ENCODE measurements around the gene SNX3.

The SNX3 gene

DNA sequence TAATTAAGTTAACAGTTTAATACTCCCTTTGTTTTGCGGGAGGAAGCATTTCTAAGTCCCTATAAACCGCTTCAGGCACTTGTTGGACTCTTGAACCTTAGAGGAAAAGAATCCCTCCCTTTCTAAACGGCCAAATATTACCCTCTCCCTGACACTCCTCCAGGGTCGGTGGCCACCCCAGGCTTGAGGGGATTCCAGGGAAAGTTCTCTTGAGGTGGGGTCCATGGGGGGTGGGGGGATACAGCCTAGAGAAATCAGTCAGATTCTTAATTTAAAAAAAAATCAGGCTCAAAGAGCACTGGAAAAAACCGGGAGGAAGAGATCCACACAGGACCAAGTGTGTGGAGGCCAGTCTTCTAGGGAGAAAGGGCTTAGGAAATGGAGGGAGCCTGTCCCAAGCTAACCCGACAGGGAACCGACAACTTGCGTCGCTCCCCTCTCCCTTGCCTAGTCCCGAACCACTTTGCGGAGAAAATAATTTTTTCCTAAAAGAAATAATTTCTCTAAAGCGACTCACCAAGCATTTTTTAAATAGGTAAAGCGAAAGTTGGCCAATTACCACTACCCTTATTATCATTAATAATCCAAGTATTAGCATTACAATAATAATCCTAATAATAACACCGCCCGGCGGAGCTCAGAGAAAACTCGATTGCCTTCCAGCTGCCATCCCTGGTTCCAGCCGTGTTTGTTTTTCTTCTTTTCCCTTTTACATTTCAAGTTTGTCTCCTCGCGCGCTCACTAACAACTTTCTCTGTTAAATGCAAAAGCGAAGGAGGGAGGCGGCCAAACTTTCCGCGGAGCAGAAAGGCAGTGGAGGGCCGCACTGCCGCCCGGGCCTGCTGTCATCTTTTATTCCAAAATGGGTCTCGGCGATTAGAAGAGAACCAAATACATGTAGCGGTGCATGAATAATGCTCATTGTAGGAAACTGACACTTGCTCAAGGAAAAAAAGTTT, 90.2 kb downstream of the SNX3 start:
- DNase-seq (ENCODE audit: low spot score), result no peak

DNA sequence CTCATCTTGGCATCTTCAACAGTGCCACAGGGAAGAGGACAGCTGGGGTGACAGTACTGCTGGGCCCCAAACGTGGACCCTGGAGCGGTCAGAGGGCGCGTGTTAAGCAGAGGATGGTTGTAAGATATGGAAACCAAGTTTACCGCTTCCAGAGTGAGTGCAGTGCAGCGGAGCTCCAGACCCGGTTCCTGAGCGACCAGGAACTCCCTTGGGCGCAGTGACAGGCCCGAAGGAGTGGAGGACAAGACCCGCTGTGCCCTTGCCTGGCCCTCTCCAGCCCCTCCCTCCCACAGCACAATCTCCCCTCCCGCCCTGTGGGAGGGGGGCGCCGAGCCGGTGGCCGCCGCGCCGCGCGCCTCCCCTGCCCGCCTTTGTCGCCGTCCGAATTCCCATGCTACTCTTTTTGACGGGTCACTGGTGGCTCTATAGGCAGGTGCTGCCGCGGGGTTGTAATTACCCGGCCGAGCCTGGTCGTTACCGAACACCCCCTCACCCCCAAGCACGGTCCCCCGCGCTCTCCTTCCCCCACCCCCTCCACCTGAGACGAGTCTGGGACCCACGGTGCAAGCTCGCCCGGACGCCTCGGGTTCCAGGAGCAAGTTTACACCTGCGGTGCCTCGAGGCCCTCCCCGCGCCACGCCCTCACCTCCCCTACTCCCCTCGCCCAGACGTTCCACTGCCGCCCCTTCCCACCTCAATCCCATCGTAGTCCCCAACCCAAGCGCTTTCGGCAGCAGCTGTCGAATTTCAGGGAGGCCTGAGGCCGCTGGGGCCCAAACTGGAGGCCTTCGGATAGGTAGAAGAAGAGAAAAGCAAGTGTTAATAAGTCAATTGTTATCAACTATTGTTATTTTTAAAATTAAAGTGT, 91.1 kb downstream of the SNX3 start:
- no peak for DNase-seq (ENCODE audit: low spot score)

DNA sequence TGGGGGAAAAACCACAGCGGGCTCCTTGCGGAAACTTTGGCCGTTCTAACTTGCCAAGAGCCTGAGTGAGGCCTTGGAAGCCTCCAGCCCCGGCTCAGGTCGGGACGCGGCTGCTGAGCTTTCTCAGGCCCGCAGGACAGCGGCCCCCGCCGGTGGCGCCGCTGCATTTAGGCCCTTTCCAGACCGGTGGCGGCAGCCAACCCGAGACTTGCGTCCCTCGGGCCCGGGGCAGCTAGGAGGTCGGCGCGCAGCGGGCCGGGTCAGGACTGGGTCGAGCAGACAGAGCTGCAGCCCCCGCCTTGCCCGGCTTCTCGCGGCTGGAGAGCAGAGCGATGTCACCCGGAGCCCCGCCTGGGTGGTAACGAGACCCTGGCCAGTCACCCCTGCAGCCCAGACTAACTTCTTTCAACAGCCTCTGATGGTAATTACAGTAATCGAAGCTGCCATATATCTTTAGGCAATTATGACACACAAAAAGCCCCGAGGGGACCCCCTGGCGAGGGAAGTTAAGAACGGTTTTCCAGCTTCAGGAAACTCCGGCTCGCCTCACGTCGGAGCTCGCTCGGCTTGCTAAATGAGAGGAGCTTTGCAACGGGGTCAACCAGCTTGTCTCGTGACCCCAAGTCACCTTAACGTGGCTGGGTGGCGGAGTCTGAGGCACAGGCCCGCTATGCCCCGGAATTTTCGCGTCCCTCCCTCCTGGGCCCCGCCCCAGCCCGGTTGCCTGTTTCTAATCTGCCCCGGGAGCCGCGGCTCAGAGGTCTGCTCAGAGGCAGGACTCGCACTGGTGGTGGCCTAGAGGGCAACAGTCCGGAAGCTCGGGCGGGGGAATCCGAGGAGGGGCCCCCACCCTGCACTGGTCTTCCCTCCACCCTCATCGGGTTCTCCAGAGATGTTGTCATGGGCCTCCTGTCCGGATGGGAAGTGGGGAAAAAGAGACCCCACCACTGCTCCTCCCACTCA, 92.1 kb downstream of the SNX3 start:
- DNase-seq (ENCODE audit: low spot score), result no peak

DNA sequence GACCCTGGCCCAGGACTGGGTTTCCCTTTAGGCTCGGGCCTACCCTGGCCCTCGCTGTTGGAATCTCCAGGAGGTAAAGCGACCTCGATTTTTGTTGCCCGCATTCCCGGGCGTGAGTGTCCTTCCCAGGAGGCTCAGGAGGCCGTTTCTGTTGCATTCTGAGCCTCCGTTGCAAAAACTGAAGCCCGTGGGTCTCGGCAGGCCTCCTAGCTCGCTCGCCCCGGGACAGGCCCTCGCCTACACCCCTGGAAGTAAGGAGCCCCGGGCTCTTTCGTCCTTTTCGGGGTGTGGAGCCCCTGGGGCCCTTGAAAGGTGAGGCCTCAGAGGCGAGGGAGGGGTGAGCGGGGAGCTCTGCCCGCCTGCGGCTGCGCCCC, 92.8 kb downstream of the SNX3 start:
- no peak for DNase-seq (ENCODE audit: low spot score)

DNA sequence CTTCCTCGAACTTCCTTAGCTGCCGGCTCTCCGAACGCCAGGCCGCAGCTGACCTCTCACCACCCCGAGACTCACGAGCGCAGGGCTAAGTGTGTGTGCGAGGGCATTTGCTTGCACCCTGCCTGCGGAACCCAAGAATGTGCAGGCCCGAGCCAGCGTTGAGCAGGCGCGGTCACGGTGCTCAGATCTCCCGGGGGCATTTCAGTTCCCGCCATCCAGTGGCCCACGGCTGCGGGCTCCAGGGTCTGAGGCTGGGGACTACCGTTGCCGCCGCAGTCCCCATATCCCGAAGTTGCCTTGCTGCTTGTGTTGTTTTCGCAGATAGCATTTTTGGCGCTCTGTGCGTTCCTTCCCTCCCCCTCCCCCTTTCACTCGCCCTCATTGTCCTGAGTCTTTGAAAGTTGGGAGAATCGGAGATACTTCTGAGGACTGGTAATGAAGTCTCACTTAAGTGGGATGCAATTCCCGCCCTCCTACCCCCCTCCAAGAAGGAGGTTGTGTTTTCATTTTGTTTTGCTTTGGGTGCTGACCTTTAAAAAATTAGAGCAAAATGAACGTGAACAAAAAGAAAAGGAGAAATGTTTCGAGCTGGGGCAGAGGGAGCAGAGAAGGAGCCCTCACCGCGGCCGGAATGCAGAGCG, 93.3 kb downstream of the SNX3 start:
- DNase-seq (ENCODE audit: low spot score), result no peak

DNA sequence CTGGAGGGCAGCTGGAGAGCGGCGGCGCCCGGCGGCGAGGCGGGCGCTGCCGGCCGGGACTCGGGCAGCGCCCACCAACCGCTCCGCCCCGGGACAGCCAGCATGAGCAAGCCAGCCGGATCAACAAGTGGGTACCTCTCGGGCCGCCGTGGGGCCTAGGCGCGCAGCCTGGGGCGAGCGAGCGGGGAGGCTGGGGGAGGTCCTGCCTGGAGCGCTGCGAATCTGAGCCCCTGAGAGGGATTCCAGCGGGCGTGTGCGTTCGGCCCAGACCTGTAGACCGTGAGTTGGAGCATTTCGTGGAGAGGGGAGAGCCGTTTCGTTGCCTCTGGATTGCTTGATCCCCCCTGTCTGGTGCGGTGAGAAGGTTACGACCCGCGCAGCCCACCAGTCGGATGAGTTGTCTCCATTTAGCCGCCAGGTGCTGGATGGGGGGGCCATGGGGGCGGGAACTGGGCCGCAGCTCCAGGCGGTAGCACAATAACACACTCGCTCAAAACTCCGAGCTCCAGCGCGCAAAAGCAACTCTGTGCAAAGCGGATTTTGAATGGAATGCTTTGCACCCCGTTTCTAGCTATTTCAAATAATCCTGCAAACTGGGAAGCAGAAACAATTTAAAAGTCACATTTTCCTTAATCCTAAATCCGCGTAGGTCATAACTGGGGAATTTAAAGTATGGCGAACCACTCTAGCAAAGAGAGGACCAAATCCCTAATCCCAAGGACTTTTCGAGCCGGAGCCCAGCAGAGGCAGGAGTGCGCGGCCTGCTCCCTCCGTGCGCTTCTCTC, 94.0 kb downstream of the SNX3 start:
- no peak for DNase-seq (ENCODE audit: low spot score)

DNA sequence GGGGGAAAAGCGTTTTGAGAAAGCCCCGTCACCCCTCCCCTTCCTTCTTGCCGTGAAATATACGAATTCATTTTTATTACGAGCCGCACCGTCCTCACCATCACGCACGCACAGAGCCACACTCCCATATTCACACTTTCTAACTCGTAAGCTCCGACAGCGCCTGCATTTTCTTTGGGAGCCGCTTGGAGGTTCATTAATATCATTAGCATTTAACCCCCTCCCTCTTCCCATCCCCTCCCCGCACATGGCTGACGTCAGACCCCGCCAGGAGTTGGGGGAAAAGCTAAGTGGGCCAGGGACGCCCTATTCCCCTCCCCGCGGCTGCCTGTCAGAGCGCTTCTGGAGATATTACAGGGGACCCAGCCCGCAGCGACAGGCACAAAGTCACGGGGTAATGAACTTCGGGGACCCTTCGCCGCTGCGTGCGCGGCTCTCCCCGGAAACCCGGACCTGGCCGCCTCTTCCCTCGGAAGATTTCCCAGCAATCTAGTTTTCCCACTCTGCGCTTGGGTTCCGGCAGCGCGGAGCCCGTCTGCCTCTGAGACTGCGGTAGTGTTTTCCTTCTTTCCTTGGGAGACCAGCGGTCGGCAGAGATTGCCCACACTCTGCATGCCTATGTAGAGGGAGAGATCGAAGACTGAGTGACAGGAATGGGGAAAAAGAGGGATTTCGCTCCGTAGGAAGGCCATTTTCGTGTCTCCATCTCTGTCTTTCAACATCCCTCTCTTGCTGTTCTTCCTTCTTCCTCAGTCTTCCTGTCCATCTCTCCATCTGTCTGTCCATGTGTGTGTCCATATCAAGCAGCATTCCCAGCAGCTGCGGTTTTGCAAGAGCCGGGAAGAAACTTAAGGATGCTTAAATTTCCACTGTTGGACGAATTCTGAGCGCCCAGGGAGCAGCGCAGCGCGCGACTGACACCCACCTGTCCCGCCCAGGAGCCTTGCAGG, 94.9 kb downstream of the SNX3 start, which contains the start of gene NR2E1:
Gene NR2E1 (plus strand): TSS at position 309 of the 950 bp plus-strand sequence. CDS start 744 bp downstream, outside the sequence.
- no peak for DNase-seq (ENCODE audit: low spot score)

DNA sequence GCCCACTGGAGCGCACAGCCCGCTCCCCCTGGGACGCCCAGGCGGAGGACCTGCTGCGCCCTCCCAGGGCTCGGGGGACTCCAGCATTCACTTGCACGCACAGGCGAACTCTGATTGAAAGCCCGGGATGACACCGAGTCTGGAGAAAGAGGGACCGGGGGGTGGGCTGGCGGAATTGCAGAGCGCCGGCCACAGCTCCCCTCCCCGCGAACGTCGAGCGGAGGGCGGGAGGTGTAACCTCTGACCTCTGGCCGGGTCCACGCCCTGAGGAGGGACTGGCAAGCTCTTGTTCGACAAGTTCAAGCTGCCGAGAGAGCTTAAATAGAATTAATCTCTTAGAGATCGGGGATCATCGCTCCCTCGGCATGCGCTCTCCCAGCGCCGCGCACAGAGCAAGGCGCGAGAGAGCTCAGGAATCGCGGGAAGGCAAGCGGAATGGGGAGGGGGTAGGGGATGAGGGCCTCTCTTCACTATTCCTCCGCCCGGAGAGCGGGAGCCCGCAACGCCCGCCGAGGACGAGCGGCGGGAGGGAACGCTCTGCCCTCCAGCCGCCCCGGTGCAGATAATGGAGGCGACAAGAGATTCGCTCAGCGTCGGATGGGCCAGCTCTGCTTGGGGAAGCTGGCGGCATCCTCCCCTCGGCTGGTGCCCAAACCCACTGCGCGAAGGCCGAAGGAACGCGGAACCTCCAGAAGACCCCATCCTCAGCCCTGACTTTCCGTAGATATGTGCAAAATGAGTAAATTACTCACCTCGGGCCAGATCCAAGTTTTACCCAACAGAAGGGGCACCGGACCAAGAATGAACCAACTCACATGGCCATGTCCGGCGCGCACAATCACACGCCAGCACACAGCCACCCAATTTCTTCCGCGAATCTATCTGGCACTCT, 95.8 kb downstream of the SNX3 start:
- DNase-seq (ENCODE audit: low spot score), result no peak

DNA sequence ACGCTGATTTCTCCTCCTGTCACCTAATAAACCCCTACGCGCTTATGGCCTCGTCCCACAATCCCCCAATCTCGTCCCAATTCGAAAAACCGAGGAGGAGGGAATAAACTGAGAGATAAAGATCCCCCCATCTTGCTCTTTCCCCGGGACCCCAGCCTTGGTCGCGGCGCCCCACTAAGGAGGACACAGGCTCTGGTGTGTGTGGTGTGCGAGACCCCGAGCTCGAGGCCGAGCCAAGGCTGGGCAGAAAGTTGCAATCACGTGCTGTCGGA, 96.4 kb downstream of the SNX3 start:
- no peak for DNase-seq (ENCODE audit: low spot score)

DNA sequence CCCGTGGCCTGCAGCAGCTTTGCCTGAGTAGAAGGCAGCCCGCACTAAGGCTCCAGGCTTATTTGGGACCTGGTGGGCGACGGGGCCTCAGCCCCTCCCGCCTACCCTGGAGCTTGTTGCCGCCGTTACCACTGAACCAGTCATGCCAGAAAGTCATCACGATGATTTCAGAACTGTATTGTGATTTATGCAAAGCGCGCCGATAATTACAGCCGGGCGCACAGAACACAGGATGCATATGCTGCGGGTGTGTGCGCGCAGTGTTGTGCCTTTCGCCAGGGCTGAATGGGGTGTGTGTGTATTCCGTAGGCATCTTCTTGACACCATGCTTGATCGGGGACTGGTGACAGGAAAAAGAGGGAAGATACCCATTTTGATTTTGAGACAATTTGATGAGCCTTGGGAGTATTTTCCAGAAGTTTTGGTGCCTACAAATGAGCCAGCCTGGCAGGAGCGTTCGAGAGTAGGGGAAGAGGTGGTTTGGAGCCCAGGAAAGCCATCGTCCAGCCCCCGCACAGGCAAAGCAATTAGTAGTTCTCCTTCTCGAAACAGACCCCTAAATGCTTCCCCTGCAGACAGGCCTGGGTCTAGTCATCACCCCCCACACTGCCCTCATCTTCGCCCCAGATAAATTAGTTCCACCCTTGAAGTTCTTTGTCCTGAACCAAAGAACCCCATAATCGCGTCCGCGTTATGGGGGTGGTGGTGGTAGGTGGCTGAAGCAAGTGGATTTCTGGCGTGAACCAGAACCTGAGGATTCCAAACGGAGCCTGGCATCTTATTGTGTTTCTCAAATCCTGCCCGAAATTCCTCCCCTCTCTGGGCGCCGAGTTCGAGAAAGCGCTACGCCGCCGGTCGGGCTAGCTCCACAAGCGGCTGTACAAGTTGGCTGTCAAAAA, 96.9 kb downstream of the SNX3 start:
- DNase-seq (ENCODE audit: low spot score), result no peak

DNA sequence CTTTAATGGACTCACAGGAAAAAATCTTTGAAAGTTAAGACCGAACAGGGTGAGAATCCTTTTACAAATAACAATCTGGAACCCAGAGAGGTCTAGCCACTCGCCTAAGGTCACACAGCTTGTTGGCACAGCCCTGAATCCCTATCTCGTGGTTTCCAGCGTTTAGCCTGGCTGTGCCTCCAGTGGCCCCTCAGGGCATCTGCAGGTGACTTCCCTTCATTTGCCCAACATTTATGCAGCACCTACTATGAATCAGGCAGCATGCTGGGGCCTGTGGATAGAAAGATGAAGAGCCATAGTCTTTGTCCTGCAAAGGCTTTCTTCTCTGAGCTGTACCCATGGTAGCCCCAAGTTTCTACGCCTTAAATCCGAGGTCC, 97.6 kb downstream of the SNX3 start:
- no peak for DNase-seq (ENCODE audit: low spot score)

DNA sequence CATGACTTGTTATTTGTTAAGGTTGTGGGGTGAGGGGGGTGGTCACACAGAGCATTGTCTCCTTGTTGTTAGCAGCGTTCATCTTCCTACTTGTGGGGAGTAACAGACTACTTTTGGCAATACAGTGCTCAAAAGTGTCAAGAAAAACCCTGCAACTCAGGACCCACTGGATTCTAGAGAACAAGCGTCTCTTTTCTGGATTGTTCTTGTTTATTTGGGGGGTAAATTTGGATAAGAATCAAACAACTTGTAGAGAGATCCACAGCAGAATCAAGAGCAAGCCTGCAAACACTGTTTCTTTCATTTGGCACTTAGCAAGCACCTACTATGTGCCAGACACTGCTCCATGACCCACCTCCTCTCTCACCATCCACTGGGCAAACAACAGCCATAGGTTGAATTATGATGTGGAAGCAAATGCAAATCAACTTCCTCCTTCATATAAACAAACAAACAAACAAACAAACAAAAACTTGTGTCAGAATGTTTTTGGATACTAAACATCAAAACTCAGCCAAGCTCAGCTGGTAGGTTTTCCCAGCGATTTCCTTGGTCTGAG, 99.0 kb downstream of the SNX3 start:
- no peak for DNase-seq (ENCODE audit: low spot score)
